GM12878 (cell line): ENCODE data around the gene DDX31. TPM values are rescaled to one million over a fixed set of nuclear protein-coding genes. Genes with fewer than 3 reads are reported as not detected.

Experiments used
- BRCA1 ChIP-seq: IDR thresholded peaks from 2 replicates; pipeline ENCODE4 v1.6.1; 2011; ENCODE audit warnings: low read depth, low read length, improper control_type of control experiment
- CHD2 ChIP-seq: IDR thresholded peaks from 2 replicates; pipeline ENCODE4 v1.6.1; 2011; ENCODE audit warnings: low read depth, low read length, improper control_type of control experiment, borderline replicate concordance
- IKZF1 ChIP-seq: fragments of 450-650 bp; conservative IDR thresholded peaks from 2 replicates; pipeline ENCODE4 v1.6.1; 2017; ENCODE audit warnings: antibody characterized with exemption, mild to moderate bottlenecking
- KDM1A ChIP-seq: fragments of 200-600 bp; sonication (generic); IDR thresholded peaks from 2 replicates; pipeline ENCODE4 v1.6.1; 2016; ENCODE audit warnings: borderline replicate concordance
- NBN ChIP-seq: fragments of 450-650 bp; IDR thresholded peaks from 2 replicates; pipeline ENCODE4 v1.6.1; 2016
- NR2C1 ChIP-seq: fragments of 450-650 bp; IDR thresholded peaks from 2 replicates; pipeline ENCODE4 v1.6.1; 2017; ENCODE audit warnings: antibody characterized with exemption, mild to moderate bottlenecking, moderate library complexity
- PML ChIP-seq: IDR thresholded peaks from 2 replicates; pipeline ENCODE4 v1.6.1; 2012; ENCODE audit warnings: low read length, inconsistent platforms
- RAD21 ChIP-seq: IDR thresholded peaks from 2 replicates; pipeline ENCODE4 v1.6.1; 2011; ENCODE audit warnings: mild to moderate bottlenecking, low read depth, low read length, moderate library complexity; ENCODE audit not compliant: insufficient read depth
- RCOR1 ChIP-seq: conservative IDR thresholded peaks from 2 replicates; pipeline ENCODE4 v1.6.1; 2012; ENCODE audit warnings: low read depth, low read length, improper control_type of control experiment
- REST ChIP-seq: IDR thresholded peaks from 2 replicates; pipeline ENCODE4 v1.6.1; 2012; ENCODE audit warnings: mild to moderate bottlenecking, low read depth, low read length
- SMARCA5 ChIP-seq: fragments of 450-650 bp; IDR thresholded peaks from 2 replicates; pipeline ENCODE4 v1.6.1; 2017; ENCODE audit warnings: mild to moderate bottlenecking
- ZNF384 ChIP-seq: IDR thresholded peaks from 2 replicates; pipeline ENCODE4 v1.6.1; 2012; ENCODE audit warnings: low read depth, mild to moderate bottlenecking, low read length, improper control_type of control experiment, borderline replicate concordance
- ZNF592 ChIP-seq: fragments of 450-650 bp; IDR thresholded peaks from 2 replicates; pipeline ENCODE4 v1.6.1; 2017; ENCODE audit warnings: mild to moderate bottlenecking, moderate library complexity
- ZNF622 ChIP-seq: fragments of 450-650 bp; IDR thresholded peaks from 2 replicates; pipeline ENCODE4 v1.6.1; 2017; ENCODE audit warnings: mild to moderate bottlenecking, inconsistent platforms
- polyA plus RNA-seq, 11 experiments: library from polyadenylated mRNA; depleted of rRNA in 4 of 11; unstranded in 6 of 11; stranded (reverse) in 5 of 11; fragments of >200 nt; fragmentation: Nextera tagmentation in 4 of 11; fragmentation: Illumina TruSeq in 1 of 11; extraction: Ambion mirVana in 4 of 11; extraction: Trizol in 1 of 11; gene quantifications; 1 replicate in 1 of 11; 2 replicates in 10 of 11; pipeline versions ENCODE4 v1.2.1 to v1.2.3, GENCODE V29; 2011 to 2016; ENCODE audit warnings: inconsistent platforms in 2 of 11, missing spikeins in 2 of 11, low read depth in 1 of 11
- total RNA-seq, 4 experiments: library from RNA; depleted of rRNA in 3 of 4; stranded (reverse); fragments of >200 nt in 3 of 4; fragmentation: Illumina TruSeq in 1 of 4; extraction: Trizol in 1 of 4; gene quantifications; 2 replicates each; pipeline versions ENCODE4 v1.2.1 to v1.2.3, GENCODE V29; 2013 to 2021
- TF ChIP-seq, protein P1 (sequence below): fragments of 450-650 bp; IDR thresholded peaks from 2 replicates; pipeline ENCODE4 v1.6.1; 2016; ENCODE audit warnings: mild to moderate bottlenecking
- TF ChIP-seq, protein P2 (sequence below): fragments of 150-350 bp; IDR thresholded peaks from 2 replicates; pipeline ENCODE4 v1.6.1; 2014; ENCODE audit warnings: mild to moderate bottlenecking, low read depth, low read length
- TF ChIP-seq, protein P3 (sequence below): IDR thresholded peaks from 2 replicates; pipeline ENCODE4 v1.6.1; 2011; ENCODE audit warnings: low read depth, low read length, improper control_type of control experiment, borderline replicate concordance

Gene DDX31
- total and polyA plus RNA-seq, 10 of the 15 experiments (the other 5 are each of a cell fraction or from before 2014, with no cell fraction given): 12.1 to 30.8 (median 20.8) TPM

GRCh38 chr9:132670457-132671391 is 941 bp upstream of the DDX31 start, which contains the start of gene GTF3C4 (continued):
- TF ChIP-seq ZNF592: no peak
- TF ChIP-seq IKZF1: no peak; the same call in 1 of the 2 replicates
- TF ChIP-seq, protein P1, sequence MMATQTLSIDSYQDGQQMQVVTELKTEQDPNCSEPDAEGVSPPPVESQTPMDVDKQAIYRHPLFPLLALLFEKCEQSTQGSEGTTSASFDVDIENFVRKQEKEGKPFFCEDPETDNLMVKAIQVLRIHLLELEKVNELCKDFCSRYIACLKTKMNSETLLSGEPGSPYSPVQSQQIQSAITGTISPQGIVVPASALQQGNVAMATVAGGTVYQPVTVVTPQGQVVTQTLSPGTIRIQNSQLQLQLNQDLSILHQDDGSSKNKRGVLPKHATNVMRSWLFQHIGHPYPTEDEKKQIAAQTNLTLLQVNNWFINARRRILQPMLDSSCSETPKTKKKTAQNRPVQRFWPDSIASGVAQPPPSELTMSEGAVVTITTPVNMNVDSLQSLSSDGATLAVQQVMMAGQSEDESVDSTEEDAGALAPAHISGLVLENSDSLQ: no peak
- no peak for TF ChIP-seq RCOR1
- TF ChIP-seq KDM1A: no peak
- TF ChIP-seq BRCA1: no peak
- TF ChIP-seq CHD2: peak; percentile 73
- no peak for TF ChIP-seq PML
- no peak for TF ChIP-seq RAD21
- TF ChIP-seq, protein P2, sequence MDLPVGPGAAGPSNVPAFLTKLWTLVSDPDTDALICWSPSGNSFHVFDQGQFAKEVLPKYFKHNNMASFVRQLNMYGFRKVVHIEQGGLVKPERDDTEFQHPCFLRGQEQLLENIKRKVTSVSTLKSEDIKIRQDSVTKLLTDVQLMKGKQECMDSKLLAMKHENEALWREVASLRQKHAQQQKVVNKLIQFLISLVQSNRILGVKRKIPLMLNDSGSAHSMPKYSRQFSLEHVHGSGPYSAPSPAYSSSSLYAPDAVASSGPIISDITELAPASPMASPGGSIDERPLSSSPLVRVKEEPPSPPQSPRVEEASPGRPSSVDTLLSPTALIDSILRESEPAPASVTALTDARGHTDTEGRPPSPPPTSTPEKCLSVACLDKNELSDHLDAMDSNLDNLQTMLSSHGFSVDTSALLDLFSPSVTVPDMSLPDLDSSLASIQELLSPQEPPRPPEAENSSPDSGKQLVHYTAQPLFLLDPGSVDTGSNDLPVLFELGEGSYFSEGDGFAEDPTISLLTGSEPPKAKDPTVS: no peak
- TF ChIP-seq NBN: 0 out of 2 replicates have a peak, but pooled peaks have one; percentile 37
- TF ChIP-seq ZNF384: peak; percentile 81; the same call in 1 of the 2 replicates
- TF ChIP-seq REST: no peak
- TF ChIP-seq, protein P3, sequence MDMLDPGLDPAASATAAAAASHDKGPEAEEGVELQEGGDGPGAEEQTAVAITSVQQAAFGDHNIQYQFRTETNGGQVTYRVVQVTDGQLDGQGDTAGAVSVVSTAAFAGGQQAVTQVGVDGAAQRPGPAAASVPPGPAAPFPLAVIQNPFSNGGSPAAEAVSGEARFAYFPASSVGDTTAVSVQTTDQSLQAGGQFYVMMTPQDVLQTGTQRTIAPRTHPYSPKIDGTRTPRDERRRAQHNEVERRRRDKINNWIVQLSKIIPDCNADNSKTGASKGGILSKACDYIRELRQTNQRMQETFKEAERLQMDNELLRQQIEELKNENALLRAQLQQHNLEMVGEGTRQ: no peak
- TF ChIP-seq NR2C1: 0 out of 2 replicates have a peak, but pooled peaks have one; percentile 14
- no peak for TF ChIP-seq SMARCA5
- no peak for TF ChIP-seq ZNF622
